GM12864 (cell line): ENCODE data around the gene ZDHHC18.

ENCODE experiments used
- DNase-seq: peaks from one replicate; pipeline ENCODE4 v3.0.0-alpha.2; 2011; ENCODE audit warnings: low read depth
- H3K4me3 ChIP-seq: 2 replicates; pipeline ENCODE4 v1.5.1; 2011; ENCODE audit warnings: mild to moderate bottlenecking, low read depth, low read length, control low read depth
- TF ChIP-seq, protein P1 (sequence below): IDR thresholded peaks from 2 replicates; pipeline ENCODE4 v1.5.1; 2011; ENCODE audit warnings: low read depth, mild to moderate bottlenecking, moderate library complexity, low read length, control low read depth, inconsistent platforms; ENCODE audit errors: missing control alignments

Gene ZDHHC18

DNA sequence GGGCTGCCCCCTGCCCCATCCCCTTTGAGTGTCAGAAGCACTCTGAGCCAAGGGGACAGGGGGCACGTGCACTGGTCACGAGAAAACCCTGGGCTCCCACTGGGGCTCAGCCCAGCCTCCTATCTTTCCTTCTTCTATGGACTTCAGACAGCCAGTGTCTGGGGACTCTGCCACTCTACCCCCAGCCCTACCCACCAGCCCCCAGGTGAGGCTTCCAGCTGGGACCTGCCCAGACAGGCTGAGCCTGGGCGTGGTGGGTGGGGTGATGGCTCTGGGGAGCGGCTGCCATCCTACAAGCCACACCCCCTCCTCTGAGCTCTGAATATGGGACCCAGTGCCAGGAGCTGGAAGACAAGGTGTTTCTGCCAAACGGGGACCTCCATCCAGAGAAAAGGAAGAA, 28.4 kb downstream of the ZDHHC18 start:
- H3K4me3 ChIP-seq, result no peak overlapping the region
- TF ChIP-seq, protein P1, sequence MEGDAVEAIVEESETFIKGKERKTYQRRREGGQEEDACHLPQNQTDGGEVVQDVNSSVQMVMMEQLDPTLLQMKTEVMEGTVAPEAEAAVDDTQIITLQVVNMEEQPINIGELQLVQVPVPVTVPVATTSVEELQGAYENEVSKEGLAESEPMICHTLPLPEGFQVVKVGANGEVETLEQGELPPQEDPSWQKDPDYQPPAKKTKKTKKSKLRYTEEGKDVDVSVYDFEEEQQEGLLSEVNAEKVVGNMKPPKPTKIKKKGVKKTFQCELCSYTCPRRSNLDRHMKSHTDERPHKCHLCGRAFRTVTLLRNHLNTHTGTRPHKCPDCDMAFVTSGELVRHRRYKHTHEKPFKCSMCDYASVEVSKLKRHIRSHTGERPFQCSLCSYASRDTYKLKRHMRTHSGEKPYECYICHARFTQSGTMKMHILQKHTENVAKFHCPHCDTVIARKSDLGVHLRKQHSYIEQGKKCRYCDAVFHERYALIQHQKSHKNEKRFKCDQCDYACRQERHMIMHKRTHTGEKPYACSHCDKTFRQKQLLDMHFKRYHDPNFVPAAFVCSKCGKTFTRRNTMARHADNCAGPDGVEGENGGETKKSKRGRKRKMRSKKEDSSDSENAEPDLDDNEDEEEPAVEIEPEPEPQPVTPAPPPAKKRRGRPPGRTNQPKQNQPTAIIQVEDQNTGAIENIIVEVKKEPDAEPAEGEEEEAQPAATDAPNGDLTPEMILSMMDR, result no peak
- DNase-seq, result no peak

DNA sequence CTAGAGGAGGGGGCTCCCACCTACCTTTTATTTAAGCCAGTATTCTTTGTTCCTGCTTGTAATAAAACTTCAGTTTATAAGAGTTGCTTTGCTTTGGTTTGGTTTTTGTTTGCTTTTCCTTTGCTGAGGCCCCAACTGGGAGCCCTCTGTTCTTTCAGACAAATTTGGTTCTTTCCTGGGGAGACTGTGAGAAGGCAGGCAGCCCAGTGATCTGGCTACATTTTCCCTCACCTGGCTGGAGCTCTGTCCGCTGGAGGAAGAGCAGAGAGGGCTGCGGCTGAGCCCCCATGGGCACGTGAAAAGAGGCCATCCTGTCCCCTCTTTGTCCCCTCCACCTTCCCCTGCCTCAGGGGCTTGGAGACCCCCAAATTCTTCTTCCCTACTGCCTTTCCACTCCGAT, 29.1 kb downstream of the ZDHHC18 start:
- TF ChIP-seq, protein P1, result no peak
- DNase-seq, result no peak

DNA sequence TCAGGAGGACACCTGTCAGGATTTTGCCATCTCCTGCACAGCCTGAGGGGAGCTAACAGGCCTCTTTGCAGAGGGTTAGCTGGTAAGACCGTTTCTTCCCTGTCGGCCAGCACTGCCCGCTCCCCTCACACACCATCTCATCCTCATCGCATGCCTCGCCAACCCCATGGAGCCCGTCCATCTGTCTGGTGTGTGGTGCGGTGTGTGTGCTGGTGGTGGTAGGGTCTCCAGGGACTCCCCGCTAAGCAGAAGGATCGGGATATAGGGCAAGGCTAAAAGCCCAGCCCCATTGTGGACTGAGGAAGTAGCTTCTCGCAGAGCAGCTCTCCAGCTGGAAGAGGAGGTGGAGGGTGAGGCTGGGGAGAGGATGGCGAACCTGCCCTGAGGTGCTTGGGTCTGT, 29.7 kb downstream of the ZDHHC18 start:
- DNase-seq, result no peak
- no peak overlapping the region for H3K4me3 ChIP-seq
- TF ChIP-seq, protein P1, result no peak

More for the DNA sequence above, 29.1 kb downstream of the ZDHHC18 start:
- H3K4me3 ChIP-seq, result no peak overlapping the region

DNA sequence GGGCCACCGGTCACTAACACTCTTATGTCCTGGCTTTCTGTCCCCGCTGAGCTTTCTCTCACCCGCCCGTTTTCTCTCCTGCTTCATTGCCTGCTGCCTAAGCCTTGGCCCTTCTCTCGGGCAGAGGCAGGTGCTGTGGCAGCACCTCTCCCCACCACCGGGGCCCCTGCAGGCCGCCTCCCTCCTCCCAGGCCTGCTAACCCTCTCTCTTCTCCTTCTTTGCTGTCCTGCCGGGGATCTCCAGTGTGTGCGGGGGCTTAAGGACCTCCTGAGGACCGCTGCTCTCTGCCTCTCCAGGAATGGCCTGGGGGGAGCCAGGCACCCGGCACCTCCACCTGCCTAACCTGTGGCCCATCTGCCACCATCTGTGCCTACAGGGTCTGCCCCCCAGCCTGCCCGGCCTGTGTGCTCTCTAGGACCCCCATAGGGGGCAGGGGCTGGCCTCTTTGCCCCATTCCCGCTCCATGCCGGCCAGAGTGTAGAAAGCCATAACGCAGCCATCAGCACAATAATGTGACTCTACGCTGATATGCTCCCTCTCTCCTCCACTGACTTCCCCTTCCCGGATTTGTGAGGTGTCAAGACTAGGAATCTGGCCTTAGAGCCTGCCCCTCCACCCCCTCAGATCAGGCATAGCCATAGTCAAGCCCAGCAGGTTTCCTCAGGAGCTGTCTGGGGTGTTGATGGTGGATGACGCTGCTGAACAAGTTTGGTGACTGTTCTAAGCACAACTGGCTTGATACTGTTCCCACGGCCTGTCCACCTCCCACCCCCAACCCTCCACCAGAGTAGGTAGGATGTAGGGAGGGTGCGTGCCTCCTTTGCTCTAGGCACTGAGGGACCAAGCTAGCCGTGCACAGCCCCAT, 30.3 kb downstream of the ZDHHC18 start:
- TF ChIP-seq, protein P1, result no peak
- no peak for DNase-seq
- no peak overlapping the region for H3K4me3 ChIP-seq

DNA sequence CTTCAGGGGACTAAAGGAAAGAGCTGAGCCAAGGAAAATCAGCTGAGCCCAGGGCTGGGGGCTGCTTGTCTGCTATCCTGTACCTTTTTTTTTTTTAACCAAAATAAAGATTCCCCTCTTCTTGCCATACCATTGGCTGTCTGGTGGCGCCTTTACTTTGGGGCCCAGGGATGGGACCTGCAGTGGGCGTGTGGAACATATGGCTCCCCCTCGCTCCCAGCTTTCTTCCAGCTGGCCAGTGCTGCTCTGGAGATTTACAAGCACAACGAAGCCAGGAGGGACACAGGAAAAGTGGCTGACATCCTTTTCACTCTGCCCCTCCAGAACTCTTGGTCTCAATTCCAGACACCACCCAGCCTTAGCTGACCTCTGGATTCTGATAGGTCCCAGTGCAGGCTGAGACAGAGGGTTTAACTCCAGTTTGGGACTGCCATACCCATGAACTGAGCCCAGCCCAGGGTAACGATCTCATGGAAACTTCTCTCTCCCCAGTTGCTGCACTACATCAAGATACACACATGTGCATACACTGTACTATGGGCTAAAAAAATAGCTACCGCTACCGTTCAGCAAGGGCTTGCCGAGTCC, 31.1 kb downstream of the ZDHHC18 start:
- TF ChIP-seq, protein P1, result no peak
- no peak for DNase-seq
- no peak overlapping the region for H3K4me3 ChIP-seq

DNA sequence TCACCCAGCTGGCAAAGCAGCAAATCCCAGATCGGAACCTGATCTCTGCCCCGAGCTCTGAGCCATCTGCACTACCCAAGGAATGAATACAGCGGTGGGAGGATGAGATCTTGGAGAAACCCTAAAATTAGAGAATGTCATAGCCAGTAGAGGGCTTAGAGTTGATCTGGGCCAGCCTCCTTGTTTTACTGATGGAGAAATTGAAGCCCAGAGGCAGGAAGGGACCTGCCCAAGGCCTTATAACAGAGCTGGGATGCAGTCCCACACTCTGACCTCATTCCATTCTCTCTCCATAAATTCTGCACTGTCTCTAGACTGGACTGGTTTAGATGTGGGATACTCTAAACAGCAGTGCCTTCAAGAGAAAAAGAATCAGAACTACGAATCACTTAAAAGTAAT, 31.7 kb downstream of the ZDHHC18 start:
- DNase-seq, result no peak
- TF ChIP-seq, protein P1, result no peak
- no peak overlapping the region for H3K4me3 ChIP-seq
